NCI-H1105 (cell line): ENCODE measurements around the gene SUGCT.

Experiments used
- DNase-seq: peaks from one replicate; lab custom pipeline; 2025; lab: John Stamatoyannopoulos, UW

Gene SUGCT

GRCh38 chr7:40827222-40828085 lies 692.6 kb downstream of the SUGCT start:
- DNase-seq: no peak

GRCh38 chr7:40828686-40829600 lies 694.1 kb downstream of the SUGCT start:
- DNase-seq: no peak

- DNase-seq: no peak
Measured at GRCh38 chr7:40833191-40833887, 698.5 kb downstream of the SUGCT start.

GRCh38 chr7:40833888-40834234 lies 699.1 kb downstream of the SUGCT start:
- DNase-seq: no peak

GRCh38 chr7:40836218-40836617 lies 701.4 kb downstream of the SUGCT start:
- no peak for DNase-seq

- DNase-seq: no peak
Measured at GRCh38 chr7:40839881-40840280, 705.1 kb downstream of the SUGCT start.

- no peak for DNase-seq
Measured at GRCh38 chr7:40840990-40841389, 706.2 kb downstream of the SUGCT start.

- DNase-seq: no peak
Measured at GRCh38 chr7:40842641-40843040, 707.8 kb downstream of the SUGCT start.

- no peak for DNase-seq
Measured at GRCh38 chr7:40843338-40843985, 708.7 kb downstream of the SUGCT start.

GRCh38 chr7:40845943-40846342 lies 711.1 kb downstream of the SUGCT start:
- no peak for DNase-seq

GRCh38 chr7:40847921-40848320 lies 713.1 kb downstream of the SUGCT start:
- no peak for DNase-seq

- DNase-seq: no peak
Measured at GRCh38 chr7:40848541-40849221, 713.9 kb downstream of the SUGCT start.

- no peak for DNase-seq
Measured at GRCh38 chr7:40850017-40850416, 715.2 kb downstream of the SUGCT start.

GRCh38 chr7:40851001-40851400 lies 716.2 kb downstream of the SUGCT start:
- DNase-seq: no peak

- DNase-seq: no peak
Measured at GRCh38 chr7:40859076-40859475, 724.3 kb downstream of the SUGCT start.

GRCh38 chr7:40859965-40860543 lies 725.2 kb downstream of the SUGCT start:
- DNase-seq: no peak

- no peak for DNase-seq
Measured at GRCh38 chr7:40865441-40866233, 730.8 kb downstream of the SUGCT start.

GRCh38 chr7:40866601-40867000 lies 731.8 kb downstream of the SUGCT start:
- DNase-seq: no peak

GRCh38 chr7:40870108-40870507 lies 735.3 kb downstream of the SUGCT start:
- no peak for DNase-seq

- no peak for DNase-seq
Measured at GRCh38 chr7:40873248-40873647, 738.4 kb downstream of the SUGCT start.
